ENCODE measurements around the gene CFDP1. TPM values are rescaled to one million over a fixed set of nuclear protein-coding genes. Genes with fewer than 3 reads are reported as not detected.

The CFDP1 gene
- total RNA-seq, 1 donor from 2014 or later = 35.4 TPM

GRCh38 chr16:75372236-75372856 is 61.0 kb downstream of the CFDP1 start:
- no peak for DNase-seq (ENCODE audit: low spot score)
- no peaks in the 10 kb centered on the region for H3K4me1 Mint-ChIP-seq (ENCODE audit: low read depth)
- H3K4me3 Mint-ChIP-seq = no peak overlapping the region
- peaks cover 14% of the 10 kb centered on the region for H3K27me3 Mint-ChIP-seq (ENCODE audit: insufficient read depth)
- no peak overlapping the region for H3K27ac Mint-ChIP-seq
- peaks cover 12% of the 10 kb centered on the region for H3K36me3 Mint-ChIP-seq (ENCODE audit: low read depth)
- H3K9me3 Mint-ChIP-seq = no peaks in the 10 kb centered on the region
- intact Hi-C loops (cut with micrococcal nuclease) = no loop called here

- Mint-ChIP-seq H3K4me1 (ENCODE audit: low read depth) (no peaks in the 10 kb centered on the region), H3K9me3 (no peaks in the 10 kb centered on the region), H3K36me3 (ENCODE audit: low read depth) (peaks cover 7% of the 10 kb centered on the region), H3K4me3 (no peak overlapping the region), H3K27ac (no peak overlapping the region), H3K27me3 (ENCODE audit: insufficient read depth) (peaks cover 9% of the 10 kb centered on the region)
- intact Hi-C loops (cut with micrococcal nuclease) = no loop called here
- no peak for DNase-seq (ENCODE audit: low spot score)
These were observed 62.1 kb downstream of the CFDP1 start for GRCh38 chr16:75371171-75371570.

- no peaks in the 10 kb centered on the region for H3K4me1 Mint-ChIP-seq (ENCODE audit: low read depth)
- no peak overlapping the region for H3K27ac Mint-ChIP-seq
- peaks cover 4% of the 10 kb centered on the region for H3K36me3 Mint-ChIP-seq (ENCODE audit: low read depth)
- intact Hi-C loops (cut with micrococcal nuclease) = no loop called here
- no peak overlapping the region for H3K4me3 Mint-ChIP-seq
- DNase-seq (ENCODE audit: low spot score) = no peak
- H3K9me3 Mint-ChIP-seq = no peaks in the 10 kb centered on the region
- no peaks in the 10 kb centered on the region for H3K27me3 Mint-ChIP-seq (ENCODE audit: insufficient read depth)
These were observed 69.0 kb downstream of the CFDP1 start for GRCh38 chr16:75364286-75364791.

- Mint-ChIP-seq H3K27me3 (ENCODE audit: insufficient read depth) (no peaks in the 10 kb centered on the region), H3K36me3 (ENCODE audit: low read depth) (peaks cover 4% of the 10 kb centered on the region), H3K27ac (no peak overlapping the region), H3K4me1 (ENCODE audit: low read depth) (no peaks in the 10 kb centered on the region), H3K4me3 (no peak overlapping the region), H3K9me3 (no peaks in the 10 kb centered on the region)
- DNase-seq (ENCODE audit: low spot score) = no peak
- intact Hi-C loops (cut with micrococcal nuclease) = no loop called here
These were observed 70.5 kb downstream of the CFDP1 start for GRCh38 chr16:75362846-75363245.

GRCh38 chr16:75361936-75362335 is 71.4 kb downstream of the CFDP1 start:
- DNase-seq (ENCODE audit: low spot score) = no peak
- Mint-ChIP-seq H3K4me1 (ENCODE audit: low read depth) (no peaks in the 10 kb centered on the region), H3K27me3 (ENCODE audit: insufficient read depth) (no peaks in the 10 kb centered on the region), H3K36me3 (ENCODE audit: low read depth) (peaks cover 9% of the 10 kb centered on the region), H3K9me3 (no peaks in the 10 kb centered on the region), H3K4me3 (no peak overlapping the region), H3K27ac (no peak overlapping the region)
- intact Hi-C loops (cut with micrococcal nuclease) = no loop called here

- Mint-ChIP-seq H3K27ac (no peak overlapping the region), H3K27me3 (ENCODE audit: insufficient read depth) (no peaks in the 10 kb centered on the region), H3K9me3 (no peaks in the 10 kb centered on the region), H3K4me1 (ENCODE audit: low read depth) (no peaks in the 10 kb centered on the region), H3K4me3 (no peak overlapping the region), H3K36me3 (ENCODE audit: low read depth) (peaks cover 11% of the 10 kb centered on the region)
- intact Hi-C loops (cut with micrococcal nuclease) = no loop called here
- DNase-seq (ENCODE audit: low spot score) = no peak
These were observed 79.1 kb downstream of the CFDP1 start for GRCh38 chr16:75354170-75354569.

- peaks cover 5% of the 10 kb centered on the region for H3K36me3 Mint-ChIP-seq (ENCODE audit: low read depth)
- H3K9me3 Mint-ChIP-seq = no peaks in the 10 kb centered on the region
- no peak overlapping the region for H3K27ac Mint-ChIP-seq
- intact Hi-C loops (cut with micrococcal nuclease) = no loop called here
- DNase-seq (ENCODE audit: low spot score) = no peak
- H3K4me3 Mint-ChIP-seq = no peak overlapping the region
- no peaks in the 10 kb centered on the region for H3K27me3 Mint-ChIP-seq (ENCODE audit: insufficient read depth)
- H3K4me1 Mint-ChIP-seq (ENCODE audit: low read depth) = no peaks in the 10 kb centered on the region
These were observed 82.1 kb downstream of the CFDP1 start for GRCh38 chr16:75351183-75351582.

GRCh38 chr16:75345711-75346110 is 87.6 kb downstream of the CFDP1 start:
- DNase-seq (ENCODE audit: low spot score) = no peak
- no peak overlapping the region for H3K4me3 Mint-ChIP-seq
- H3K27me3 Mint-ChIP-seq (ENCODE audit: insufficient read depth) = peaks cover 3% of the 10 kb centered on the region
- H3K9me3 Mint-ChIP-seq = no peaks in the 10 kb centered on the region
- intact Hi-C loops (cut with micrococcal nuclease) = no loop called here
- H3K4me1 Mint-ChIP-seq (ENCODE audit: low read depth) = no peaks in the 10 kb centered on the region
- H3K36me3 Mint-ChIP-seq (ENCODE audit: low read depth) = peaks cover 9% of the 10 kb centered on the region
- H3K27ac Mint-ChIP-seq = no peak overlapping the region

GRCh38 chr16:75343941-75344340 is 89.4 kb downstream of the CFDP1 start:
- peaks cover 8% of the 10 kb centered on the region for H3K36me3 Mint-ChIP-seq (ENCODE audit: low read depth)
- H3K9me3 Mint-ChIP-seq = no peaks in the 10 kb centered on the region
- no peaks in the 10 kb centered on the region for H3K4me1 Mint-ChIP-seq (ENCODE audit: low read depth)
- intact Hi-C loops (cut with micrococcal nuclease) = no loop called here
- DNase-seq (ENCODE audit: low spot score) = no peak
- peaks cover 3% of the 10 kb centered on the region for H3K27me3 Mint-ChIP-seq (ENCODE audit: insufficient read depth)
- no peak overlapping the region for H3K4me3 Mint-ChIP-seq
- H3K27ac Mint-ChIP-seq = no peak overlapping the region

GRCh38 chr16:75343286-75343685 is 90.0 kb downstream of the CFDP1 start:
- peaks cover 3% of the 10 kb centered on the region for H3K27me3 Mint-ChIP-seq (ENCODE audit: insufficient read depth)
- H3K9me3 Mint-ChIP-seq = no peaks in the 10 kb centered on the region
- no peaks in the 10 kb centered on the region for H3K4me1 Mint-ChIP-seq (ENCODE audit: low read depth)
- intact Hi-C loops (cut with micrococcal nuclease) = no loop called here
- DNase-seq (ENCODE audit: low spot score) = no peak
- H3K4me3 Mint-ChIP-seq = no peak overlapping the region
- H3K36me3 Mint-ChIP-seq (ENCODE audit: low read depth) = peaks cover 10% of the 10 kb centered on the region
- no peak overlapping the region for H3K27ac Mint-ChIP-seq

GRCh38 chr16:75342308-75342811 is 90.9 kb downstream of the CFDP1 start:
- Mint-ChIP-seq H3K4me3 (no peak overlapping the region), H3K36me3 (ENCODE audit: low read depth) (peaks cover 17% of the 10 kb centered on the region), H3K4me1 (ENCODE audit: low read depth) (no peaks in the 10 kb centered on the region), H3K9me3 (no peaks in the 10 kb centered on the region), H3K27me3 (ENCODE audit: insufficient read depth) (peaks cover 5% of the 10 kb centered on the region), H3K27ac (no peak overlapping the region)
- intact Hi-C loops (cut with micrococcal nuclease) = no loop called here
- no peak for DNase-seq (ENCODE audit: low spot score)

- no peak overlapping the region for H3K27ac Mint-ChIP-seq
- intact Hi-C loops (cut with micrococcal nuclease) = no loop called here
- H3K4me1 Mint-ChIP-seq (ENCODE audit: low read depth) = no peaks in the 10 kb centered on the region
- H3K27me3 Mint-ChIP-seq (ENCODE audit: insufficient read depth) = peaks cover 5% of the 10 kb centered on the region
- H3K4me3 Mint-ChIP-seq = no peak overlapping the region
- H3K36me3 Mint-ChIP-seq (ENCODE audit: low read depth) = peaks cover 20% of the 10 kb centered on the region
- DNase-seq (ENCODE audit: low spot score) = no peak
- no peaks in the 10 kb centered on the region for H3K9me3 Mint-ChIP-seq
These were observed 91.6 kb downstream of the CFDP1 start for GRCh38 chr16:75341564-75342307.

- H3K27ac Mint-ChIP-seq = no peak overlapping the region
- H3K4me3 Mint-ChIP-seq = no peak overlapping the region
These were observed 92.4 kb downstream of the CFDP1 start for GRCh38 chr16:75340741-75341491.

More at GRCh38 chr16:75340741-75341491, 92.4 kb downstream of the CFDP1 start:
- Mint-ChIP-seq H3K27me3 (ENCODE audit: insufficient read depth) (peaks cover 5% of the 10 kb centered on the region), H3K9me3 (no peaks in the 10 kb centered on the region), H3K36me3 (ENCODE audit: low read depth) (peaks cover 19% of the 10 kb centered on the region), H3K4me1 (ENCODE audit: low read depth) (no peaks in the 10 kb centered on the region)
- intact Hi-C loops (cut with micrococcal nuclease) = no loop called here
- DNase-seq (ENCODE audit: low spot score) = no peak

All from activated T-helper 1 cell treated with anti-CD3 and anti-CD28 coated beads, Interleukin-12 subunit alpha, Interleukin-12 subunit beta, Interleukin-2, Interleukin-4 antibody, amounts not matched to agents 30 ng/mL and 10 ng/mL and 1 ng/mL, durations not matched to agents 14 hours and 24 hours and 36 hours (primary cell).